Measurements from ENCODE around the gene FBXO44.
A peak's percentile ranks its signal among the peaks of the same experiment; 100 is the strongest.

The FBXO44 gene

DNA sequence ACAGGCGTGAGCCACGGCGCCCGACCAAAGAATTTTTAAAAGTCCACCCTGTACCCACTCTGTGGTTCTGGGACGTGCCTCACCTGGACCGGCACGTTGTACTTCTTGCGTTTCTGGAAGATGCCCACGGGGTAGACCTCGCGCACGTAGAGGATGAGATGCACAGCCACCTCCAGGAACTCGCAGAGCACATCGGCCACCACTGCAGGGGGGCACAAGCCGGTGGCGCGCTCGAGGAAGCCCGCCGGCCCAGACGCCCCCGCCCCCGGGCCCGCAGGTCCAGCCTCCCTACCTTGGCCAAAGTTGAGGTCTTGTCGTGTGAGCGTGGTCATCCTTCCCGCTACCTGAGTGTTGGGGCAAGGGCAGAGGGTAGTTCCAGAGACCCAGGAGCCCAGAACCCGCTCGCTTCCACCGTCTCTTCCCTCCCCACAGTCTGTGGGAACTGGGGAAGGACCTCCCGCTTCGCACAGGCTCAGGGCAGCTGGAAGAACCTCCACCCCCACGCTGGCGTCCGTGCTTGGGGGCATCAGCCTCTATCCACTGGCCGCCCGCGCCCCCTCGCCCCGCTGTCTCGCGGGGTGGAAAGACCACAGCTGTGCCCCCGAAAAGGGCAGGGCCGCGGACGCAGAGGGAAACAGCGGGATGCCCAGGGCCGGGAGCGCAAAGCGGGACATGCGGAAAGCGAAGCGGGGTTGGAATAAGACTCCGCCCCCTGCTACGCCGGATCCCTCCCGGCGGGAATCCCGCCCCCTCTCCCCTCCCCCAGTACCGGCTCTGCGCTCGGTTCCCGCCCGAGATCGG, 25.8 kb downstream of the FBXO44 start:
- H3K9me3 Mint-ChIP-seq: no peaks in the 10 kb centered on the region
- peak overlapping the region; percentile 99 for H3K4me3 Mint-ChIP-seq
- peaks cover 40% of the 10 kb centered on the region for H3K36me3 Mint-ChIP-seq (ENCODE audit: low read depth)
- peaks cover 32% of the 10 kb centered on the region for H3K4me1 Mint-ChIP-seq (ENCODE audit: low read depth)
- intact Hi-C loops (cut with micrococcal nuclease): no loop called here
- H3K27me3 Mint-ChIP-seq: peaks cover 18% of the 10 kb centered on the region
- peak overlapping the region; percentile 92 for H3K27ac Mint-ChIP-seq

DNA sequence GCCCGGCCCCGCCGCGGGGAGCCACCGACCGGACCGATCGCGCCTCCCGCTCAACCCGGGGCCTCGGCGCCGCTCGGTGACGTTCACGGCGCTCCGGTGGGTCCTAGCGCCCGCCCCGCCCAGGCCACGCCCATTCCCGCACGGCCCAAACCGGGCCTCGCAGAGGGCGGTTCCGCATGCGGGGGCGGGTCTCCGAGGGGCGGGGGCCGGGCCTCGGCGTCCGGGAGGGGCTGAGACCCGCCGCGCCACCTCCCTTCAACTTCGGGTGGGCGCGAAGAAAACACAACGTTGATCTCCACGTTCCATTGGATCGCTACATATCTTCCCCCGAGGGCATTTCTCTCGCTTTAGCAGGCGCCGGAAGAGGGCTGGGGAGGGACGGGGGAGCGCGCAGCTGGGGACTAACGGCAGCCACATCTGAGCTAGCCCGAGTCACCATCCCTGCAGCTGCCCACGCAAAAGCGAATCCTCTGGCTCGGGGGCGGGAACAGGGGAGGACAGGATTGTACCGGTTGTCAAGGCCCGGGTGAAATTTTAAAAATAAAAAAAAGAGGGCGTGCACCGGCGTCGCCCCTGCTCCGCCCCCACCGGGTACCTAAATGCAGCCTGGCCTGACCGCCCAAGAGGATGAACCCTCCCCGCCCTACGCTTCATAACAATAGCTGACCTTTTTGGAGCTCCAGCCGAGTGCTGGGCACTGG, 26.5 kb downstream of the FBXO44 start, which contains the start of gene MAD2L2:
Gene MAD2L2, minus strand, starts transcription at position 78 of the 701 bp plus-strand sequence. CDS start 547 bp downstream, outside the sequence.
- Mint-ChIP-seq H3K4me1 (ENCODE audit: low read depth) (peaks cover 26% of the 10 kb centered on the region), H3K36me3 (ENCODE audit: low read depth) (peaks cover 33% of the 10 kb centered on the region), H3K9me3 (no peaks in the 10 kb centered on the region), H3K4me3 (peak within 1 kb of the TSS; percentile 99), H3K27me3 (peaks cover 21% of the 10 kb centered on the region), H3K27ac (peak within 1 kb of the TSS; percentile 92)
- intact Hi-C loops (cut with micrococcal nuclease): no loop called here

DNA sequence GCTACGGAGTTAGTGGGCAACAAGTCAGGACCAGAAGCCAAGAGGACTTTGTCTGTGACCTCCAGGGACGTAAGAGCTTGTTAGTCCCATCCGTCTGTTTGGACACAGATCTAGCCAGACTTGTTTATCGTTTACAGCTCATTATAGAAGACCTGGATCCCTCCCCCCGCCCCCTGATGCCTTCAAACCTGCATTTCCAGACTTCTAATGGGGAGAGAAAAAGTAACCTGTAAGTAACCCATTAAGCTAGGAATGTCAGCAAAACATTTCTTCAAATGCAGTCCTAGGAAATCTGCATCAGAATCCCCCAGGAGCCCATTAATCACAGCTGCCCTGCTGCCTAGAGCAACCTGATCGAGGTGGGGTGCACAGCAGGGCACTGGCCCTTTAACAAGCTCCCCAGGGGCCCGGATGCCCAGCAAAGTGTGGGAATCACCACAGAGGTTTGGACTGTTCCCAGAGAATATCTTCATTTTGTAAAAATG, 27.7 kb downstream of the FBXO44 start:
- no peak overlapping the region for H3K27ac Mint-ChIP-seq
- intact Hi-C loops (cut with micrococcal nuclease): no loop called here
- no peak overlapping the region for H3K4me3 Mint-ChIP-seq
- peaks cover 26% of the 10 kb centered on the region for H3K4me1 Mint-ChIP-seq (ENCODE audit: low read depth)
- H3K9me3 Mint-ChIP-seq: no peaks in the 10 kb centered on the region
- H3K36me3 Mint-ChIP-seq (ENCODE audit: low read depth): peaks cover 22% of the 10 kb centered on the region
- H3K27me3 Mint-ChIP-seq: peaks cover 25% of the 10 kb centered on the region

GRCh38 chr1:11682799-11683198, 28.1 kb downstream of the FBXO44 start:
- peaks cover 24% of the 10 kb centered on the region for H3K4me1 Mint-ChIP-seq (ENCODE audit: low read depth)
- H3K36me3 Mint-ChIP-seq (ENCODE audit: low read depth): peaks cover 17% of the 10 kb centered on the region
- intact Hi-C loops (cut with micrococcal nuclease): no loop called here
- H3K4me3 Mint-ChIP-seq: no peak overlapping the region
- H3K27me3 Mint-ChIP-seq: peaks cover 28% of the 10 kb centered on the region
- no peaks in the 10 kb centered on the region for H3K9me3 Mint-ChIP-seq
- H3K27ac Mint-ChIP-seq: no peak overlapping the region

GRCh38 chr1:11684070-11684469, 29.4 kb downstream of the FBXO44 start:
- intact Hi-C loops (cut with micrococcal nuclease): no loop called here
- Mint-ChIP-seq H3K4me3 (no peak overlapping the region), H3K27ac (no peak overlapping the region), H3K4me1 (ENCODE audit: low read depth) (peaks cover 13% of the 10 kb centered on the region), H3K9me3 (no peaks in the 10 kb centered on the region), H3K27me3 (peaks cover 41% of the 10 kb centered on the region), H3K36me3 (ENCODE audit: low read depth) (peaks cover 7% of the 10 kb centered on the region)

- Mint-ChIP-seq H3K9me3 (no peaks in the 10 kb centered on the region), H3K4me3 (no peak overlapping the region), H3K4me1 (ENCODE audit: low read depth) (peaks cover 9% of the 10 kb centered on the region), H3K27ac (no peak overlapping the region), H3K36me3 (ENCODE audit: low read depth) (peaks cover 7% of the 10 kb centered on the region), H3K27me3 (peaks cover 53% of the 10 kb centered on the region)
- intact Hi-C loops (cut with micrococcal nuclease): no loop called here
Measured at GRCh38 chr1:11685210-11685752, 30.6 kb downstream of the FBXO44 start.

GRCh38 chr1:11688506-11688905, 33.8 kb downstream of the FBXO44 start:
- peaks cover 27% of the 10 kb centered on the region for H3K4me1 Mint-ChIP-seq (ENCODE audit: low read depth)
- H3K36me3 Mint-ChIP-seq (ENCODE audit: low read depth): no peaks in the 10 kb centered on the region
- no peak overlapping the region for H3K27ac Mint-ChIP-seq
- no peak overlapping the region for H3K4me3 Mint-ChIP-seq
- intact Hi-C loops (cut with micrococcal nuclease): no loop called here
- no peaks in the 10 kb centered on the region for H3K9me3 Mint-ChIP-seq
- peaks cover 75% of the 10 kb centered on the region for H3K27me3 Mint-ChIP-seq

GRCh38 chr1:11690397-11691301, 36.0 kb downstream of the FBXO44 start:
- H3K27ac Mint-ChIP-seq: no peak overlapping the region

DNA sequence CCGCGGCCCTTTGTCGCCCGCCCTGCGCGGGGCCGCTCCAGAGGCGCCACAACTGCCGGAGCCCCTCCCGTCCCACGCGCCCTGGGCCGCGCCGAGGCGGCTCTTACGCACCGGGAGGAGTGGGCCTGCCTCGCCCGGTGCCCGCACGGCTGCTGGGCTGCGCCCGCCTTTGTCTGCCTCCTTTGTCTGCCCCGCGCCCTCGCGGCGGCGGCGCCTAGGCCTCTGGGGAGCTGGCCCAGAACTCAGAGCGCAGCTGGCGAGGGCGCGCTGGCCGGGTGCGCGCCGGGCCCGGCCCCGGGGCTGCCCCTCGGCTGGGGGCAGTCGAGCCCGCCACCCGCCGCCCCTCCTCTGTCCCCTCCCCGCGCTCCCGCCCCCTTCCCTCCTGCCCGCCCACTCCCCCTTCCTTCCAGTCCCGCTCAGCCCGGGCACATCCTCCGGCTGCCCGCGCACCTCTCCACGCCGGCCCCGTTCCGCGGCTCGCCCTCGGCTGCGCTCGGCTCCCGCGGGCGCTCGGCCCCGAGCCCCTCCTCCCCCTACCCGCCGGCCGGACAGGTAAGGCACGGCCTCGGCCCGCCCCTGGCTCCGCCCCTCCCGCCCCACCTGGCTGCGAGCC, 36.7 kb downstream of the FBXO44 start, which contains the start of gene DRAXIN:
Gene DRAXIN, plus strand, starts transcription at position 409 of the 613 bp plus-strand sequence. CDS start 14,549 bp downstream, outside the sequence.
- peak within 1 kb of the TSS; percentile 49 for H3K4me3 Mint-ChIP-seq
- peaks cover 32% of the 10 kb centered on the region for H3K4me1 Mint-ChIP-seq (ENCODE audit: low read depth)
- H3K9me3 Mint-ChIP-seq: no peaks in the 10 kb centered on the region
- peaks cover 81% of the 10 kb centered on the region for H3K27me3 Mint-ChIP-seq
- no peaks in the 10 kb centered on the region for H3K36me3 Mint-ChIP-seq (ENCODE audit: low read depth)
- intact Hi-C loops (cut with micrococcal nuclease): no loop called here
- H3K27ac Mint-ChIP-seq: peak within 1 kb of the TSS; percentile 2

More at GRCh38 chr1:11690397-11691301, 36.0 kb downstream of the FBXO44 start:
- H3K27me3 Mint-ChIP-seq: peaks cover 80% of the 10 kb centered on the region
- peaks cover 32% of the 10 kb centered on the region for H3K4me1 Mint-ChIP-seq (ENCODE audit: low read depth)
- intact Hi-C loops (cut with micrococcal nuclease): no loop called here
- no peaks in the 10 kb centered on the region for H3K36me3 Mint-ChIP-seq (ENCODE audit: low read depth)
- H3K4me3 Mint-ChIP-seq: peak overlapping the region; percentile 49
- no peaks in the 10 kb centered on the region for H3K9me3 Mint-ChIP-seq

GRCh38 chr1:11691928-11692711, 37.4 kb downstream of the FBXO44 start:
- Mint-ChIP-seq H3K4me3 (peak overlapping the region; percentile 45), H3K27me3 (peaks cover 84% of the 10 kb centered on the region), H3K36me3 (ENCODE audit: low read depth) (no peaks in the 10 kb centered on the region), H3K27ac (peak overlapping the region; percentile 2), H3K4me1 (ENCODE audit: low read depth) (peaks cover 32% of the 10 kb centered on the region), H3K9me3 (no peaks in the 10 kb centered on the region)
- intact Hi-C loops (cut with micrococcal nuclease): no loop called here

- Mint-ChIP-seq H3K27ac (no peak overlapping the region), H3K4me3 (no peak overlapping the region), H3K36me3 (ENCODE audit: low read depth) (no peaks in the 10 kb centered on the region), H3K4me1 (ENCODE audit: low read depth) (peaks cover 32% of the 10 kb centered on the region), H3K27me3 (peaks cover 82% of the 10 kb centered on the region), H3K9me3 (no peaks in the 10 kb centered on the region)
- intact Hi-C loops (cut with micrococcal nuclease): no loop called here
Measured at GRCh38 chr1:11693024-11693590, 38.4 kb downstream of the FBXO44 start.

DNA sequence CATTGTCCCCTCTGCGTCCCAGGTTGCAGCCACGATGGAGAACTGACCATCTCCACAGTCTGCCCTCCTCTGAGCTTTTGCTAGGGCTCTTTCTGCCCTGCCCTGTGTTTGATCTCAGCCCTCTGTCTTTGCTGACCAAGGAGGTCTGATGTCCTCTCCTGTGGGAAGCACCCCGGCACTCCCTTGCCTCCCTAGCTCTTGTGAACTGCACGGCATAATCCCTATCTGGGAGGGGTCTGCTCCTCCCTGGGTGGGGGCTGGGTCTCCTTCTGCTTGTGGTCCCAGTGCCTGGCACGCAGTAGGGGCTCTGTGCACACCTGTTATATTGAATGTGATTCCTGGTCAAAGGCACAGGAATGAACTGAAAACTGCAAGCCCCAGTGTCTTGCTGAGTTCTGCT, 39.2 kb downstream of the FBXO44 start:
- intact Hi-C loops (cut with micrococcal nuclease): no loop called here
- Mint-ChIP-seq H3K9me3 (no peaks in the 10 kb centered on the region), H3K4me1 (ENCODE audit: low read depth) (peaks cover 32% of the 10 kb centered on the region), H3K27me3 (peaks cover 80% of the 10 kb centered on the region), H3K27ac (no peak overlapping the region), H3K4me3 (no peak overlapping the region), H3K36me3 (ENCODE audit: low read depth) (no peaks in the 10 kb centered on the region)

All from dendritic cell treated with granulocyte-macrophage colony-stimulating factor and Interleukin-4, amounts not matched to agents 40 ng/mL and 50 ng/mL, for 4 days (primary cell).